ENCODE results near the gene LPP. TPM values are rescaled to one million over a fixed set of nuclear protein-coding genes. Genes with fewer than 3 reads are reported as not detected.

LPP gene
- polyA plus RNA-seq, 1 donor (not counting 4 experiments of a cell fraction or from before 2014, with no cell fraction given) = 16.0 TPM

DNA sequence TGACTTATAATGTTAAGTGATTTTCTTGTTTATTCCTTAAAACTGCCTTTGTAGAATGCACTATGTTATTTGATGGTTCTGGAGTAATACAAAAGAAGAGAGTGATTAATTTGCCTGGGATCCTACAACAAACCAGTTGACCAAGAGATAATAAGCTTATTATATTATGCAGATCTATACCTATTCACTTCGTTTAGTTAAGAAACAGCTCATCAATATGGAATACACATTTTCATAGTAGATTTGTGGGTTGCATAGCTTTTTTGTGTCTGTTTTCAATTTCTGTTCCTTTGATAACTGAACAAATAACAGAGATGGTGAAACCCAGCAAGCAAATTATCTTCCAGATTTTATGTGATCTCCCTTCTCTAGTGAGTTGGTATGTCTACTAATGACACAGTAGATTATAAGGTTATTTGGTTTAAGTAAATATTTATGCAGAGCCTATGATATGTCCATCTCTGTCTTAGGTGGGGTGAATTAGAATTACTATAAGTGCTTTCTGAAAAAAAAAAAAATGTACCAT, 574.5 kb downstream of the LPP start:
- no peak for FAIRE-seq
- no peak overlapping the region for H3K4me2 ChIP-seq (ENCODE audit: control insufficient read depth, extremely low read depth, insufficient read depth, low read depth, low read length)
- H3K9ac ChIP-seq (ENCODE audit: control insufficient read depth, extremely low read depth, insufficient read depth, low read length) = no peak overlapping the region
- H3K36me3 ChIP-seq (ENCODE audit: control insufficient read depth in 2 of 2, extremely low read depth in 1 of 2, insufficient read depth in 2 of 2, low read length in 2 of 2) = no peaks in the 10 kb centered on the region
- H2AFZ ChIP-seq (ENCODE audit: control insufficient read depth, low read length) = no peak overlapping the region
- no peaks in the 10 kb centered on the region for H3K4me1 ChIP-seq (ENCODE audit: control insufficient read depth, extremely low read depth, insufficient read depth, low read length)
- no peaks in the 10 kb centered on the region for H3K9me1 ChIP-seq (ENCODE audit: control insufficient read depth, extremely low read depth, insufficient read depth, low read length)
- no peaks in the 10 kb centered on the region for H3K79me2 ChIP-seq (ENCODE audit: control insufficient read depth, insufficient read depth, low read length)
- H4K20me1 ChIP-seq (ENCODE audit: control insufficient read depth, extremely low read depth, insufficient read depth, low read length) = no peaks in the 10 kb centered on the region
- no peak overlapping the region for H3K27ac ChIP-seq (ENCODE audit: control insufficient read depth, insufficient read depth, low read length)
- H3K9me3 ChIP-seq (ENCODE audit: control insufficient read depth, low read depth, low read length) = no peaks in the 10 kb centered on the region
- TF ChIP-seq EZH2 (IDR thresholded peaks at IDR 0.05; ENCODE audit: low read length) = no peak
- TF ChIP-seq, protein P1, sequence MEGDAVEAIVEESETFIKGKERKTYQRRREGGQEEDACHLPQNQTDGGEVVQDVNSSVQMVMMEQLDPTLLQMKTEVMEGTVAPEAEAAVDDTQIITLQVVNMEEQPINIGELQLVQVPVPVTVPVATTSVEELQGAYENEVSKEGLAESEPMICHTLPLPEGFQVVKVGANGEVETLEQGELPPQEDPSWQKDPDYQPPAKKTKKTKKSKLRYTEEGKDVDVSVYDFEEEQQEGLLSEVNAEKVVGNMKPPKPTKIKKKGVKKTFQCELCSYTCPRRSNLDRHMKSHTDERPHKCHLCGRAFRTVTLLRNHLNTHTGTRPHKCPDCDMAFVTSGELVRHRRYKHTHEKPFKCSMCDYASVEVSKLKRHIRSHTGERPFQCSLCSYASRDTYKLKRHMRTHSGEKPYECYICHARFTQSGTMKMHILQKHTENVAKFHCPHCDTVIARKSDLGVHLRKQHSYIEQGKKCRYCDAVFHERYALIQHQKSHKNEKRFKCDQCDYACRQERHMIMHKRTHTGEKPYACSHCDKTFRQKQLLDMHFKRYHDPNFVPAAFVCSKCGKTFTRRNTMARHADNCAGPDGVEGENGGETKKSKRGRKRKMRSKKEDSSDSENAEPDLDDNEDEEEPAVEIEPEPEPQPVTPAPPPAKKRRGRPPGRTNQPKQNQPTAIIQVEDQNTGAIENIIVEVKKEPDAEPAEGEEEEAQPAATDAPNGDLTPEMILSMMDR (optimal IDR thresholded peaks at IDR 0.05 in 1 of 3, IDR thresholded peaks at IDR 0.05 in 1 of 3, conservative IDR thresholded peaks at IDR 0.05 in 1 of 3; ENCODE audit: extremely low read depth in 1 of 3, insufficient read depth in 2 of 3, low read length in 3 of 3) = no peak
- H3K4me3 ChIP-seq (ENCODE audit: control insufficient read depth in 2 of 3, extremely low read depth in 1 of 3, insufficient read depth in 2 of 3, low read depth in 1 of 3, low read length in 3 of 3) = no peak overlapping the region
- no peak for DNase-seq (ENCODE audit: low read depth, low spot score)
- dilution Hi-C loops (cut with MboI; ENCODE audit: extremely low pct_ligation_motif_present, low sequenced_read_pairs) = no loop called here
- H3K27me3 ChIP-seq (ENCODE audit: control insufficient read depth, extremely low read depth, insufficient read depth, low read length) = no peaks in the 10 kb centered on the region

GRCh38 chr3:188729422-188729821, 575.5 kb downstream of the LPP start:
- Histone ChIP-seq H3K27ac (ENCODE audit: control insufficient read depth, insufficient read depth, low read length) (no peak overlapping the region), H3K9me1 (ENCODE audit: control insufficient read depth, extremely low read depth, insufficient read depth, low read length) (no peaks in the 10 kb centered on the region), H3K36me3 (ENCODE audit: control insufficient read depth in 2 of 2, extremely low read depth in 1 of 2, insufficient read depth in 2 of 2, low read length in 2 of 2) (no peaks in the 10 kb centered on the region), H3K4me1 (ENCODE audit: control insufficient read depth, extremely low read depth, insufficient read depth, low read length) (no peaks in the 10 kb centered on the region), H3K4me2 (ENCODE audit: control insufficient read depth, extremely low read depth, insufficient read depth, low read depth, low read length) (no peak overlapping the region), H3K9me3 (ENCODE audit: control insufficient read depth, low read depth, low read length) (no peaks in the 10 kb centered on the region), H3K9ac (ENCODE audit: control insufficient read depth, extremely low read depth, insufficient read depth, low read length) (no peak overlapping the region), H3K27me3 (ENCODE audit: control insufficient read depth, extremely low read depth, insufficient read depth, low read length) (no peaks in the 10 kb centered on the region), H3K4me3 (ENCODE audit: control insufficient read depth in 2 of 3, extremely low read depth in 1 of 3, insufficient read depth in 2 of 3, low read depth in 1 of 3, low read length in 3 of 3) (no peak overlapping the region), H3K79me2 (ENCODE audit: control insufficient read depth, insufficient read depth, low read length) (no peaks in the 10 kb centered on the region), H4K20me1 (ENCODE audit: control insufficient read depth, extremely low read depth, insufficient read depth, low read length) (no peaks in the 10 kb centered on the region), H2AFZ (ENCODE audit: control insufficient read depth, low read length) (no peak overlapping the region)
- dilution Hi-C loops (cut with MboI; ENCODE audit: extremely low pct_ligation_motif_present, low sequenced_read_pairs) = no loop called here
- no peak for TF ChIP-seq EZH2 (IDR thresholded peaks at IDR 0.05; ENCODE audit: low read length)
- TF ChIP-seq, protein P1 (optimal IDR thresholded peaks at IDR 0.05 in 1 of 3, IDR thresholded peaks at IDR 0.05 in 1 of 3, conservative IDR thresholded peaks at IDR 0.05 in 1 of 3; ENCODE audit: extremely low read depth in 1 of 3, insufficient read depth in 2 of 3, low read length in 3 of 3) = no peak
- no peak for FAIRE-seq
- no peak for DNase-seq (ENCODE audit: low read depth, low spot score)

Data from keratinocyte (primary cell).